GM21529 (cell line): ENCODE results near the gene SLC5A6.
"Not testable (repeated sequence)": the region's sequence is repeated elsewhere in the genome, so short reads cannot be mapped to it uniquely, and the experiment has no call there.

Source experiments
- ATAC-seq: cut with Tn5 transposase; IDR thresholded peaks from one replicate; pipeline ENCODE4 v1.9.1; 2021; ENCODE audit not compliant: unreplicated experiment

SLC5A6 gene

DNA sequence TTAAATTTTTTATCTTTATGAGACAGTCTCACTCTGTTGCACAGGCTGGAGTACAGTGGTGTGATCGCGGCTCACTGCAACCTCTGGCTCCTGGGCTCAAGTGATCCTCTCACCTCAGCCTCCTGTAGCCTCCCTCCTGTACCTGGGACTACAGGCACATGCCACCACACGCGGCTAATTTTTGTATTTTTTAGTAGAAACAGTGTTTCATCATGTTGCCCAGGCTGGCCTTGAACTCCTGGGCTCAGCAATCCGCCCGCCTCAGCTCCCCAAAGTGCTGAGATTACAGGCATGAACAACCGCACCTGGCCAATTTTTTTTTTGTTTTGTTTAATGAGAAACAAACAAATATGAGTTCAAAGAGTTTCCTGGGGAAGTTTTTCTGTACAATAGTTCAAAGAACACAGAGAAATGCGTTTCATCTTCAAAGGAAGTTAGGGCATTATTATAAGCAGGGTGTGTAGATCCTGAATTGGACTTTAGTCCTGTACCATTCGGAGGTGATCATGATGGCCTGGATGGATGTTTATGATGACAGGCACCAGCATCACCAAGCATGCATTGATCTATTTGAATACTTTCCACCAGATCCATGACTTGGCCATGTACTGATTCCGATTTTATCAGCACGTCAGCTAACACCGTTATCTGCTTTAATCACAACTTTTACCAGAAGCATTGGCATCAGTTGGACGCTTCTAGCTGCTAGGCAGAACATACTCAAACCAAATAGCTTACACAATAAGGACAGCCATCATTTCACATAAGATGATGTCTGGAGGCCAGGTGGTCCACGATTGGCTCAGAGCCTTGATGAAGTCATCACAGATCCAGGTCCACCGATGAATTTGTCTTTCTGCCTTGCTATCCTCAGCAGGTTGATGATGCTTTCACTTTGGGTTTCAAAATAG lies 34.4 kb downstream of the SLC5A6 start:
- no peak for ATAC-seq

DNA sequence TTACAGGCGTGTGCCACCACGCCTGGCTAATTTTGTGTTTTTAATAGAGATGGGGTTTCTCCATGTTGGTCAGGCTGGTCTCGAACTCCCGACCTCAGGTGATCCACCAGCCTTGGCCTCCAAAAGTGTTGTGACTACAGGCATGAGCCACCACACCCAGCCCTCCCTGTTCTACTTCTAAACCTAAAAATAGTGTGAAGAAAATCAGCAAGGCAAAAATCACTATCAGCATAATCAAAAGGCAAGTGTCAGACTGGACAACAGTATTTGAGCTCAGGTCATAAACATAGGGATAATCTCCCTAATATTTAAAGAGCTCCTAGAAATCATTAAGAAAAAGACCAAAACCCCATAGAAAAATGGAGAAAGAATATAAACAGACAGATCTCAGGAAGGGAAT lies 36.3 kb downstream of the SLC5A6 start:
- not testable (repeated sequence) for ATAC-seq

DNA sequence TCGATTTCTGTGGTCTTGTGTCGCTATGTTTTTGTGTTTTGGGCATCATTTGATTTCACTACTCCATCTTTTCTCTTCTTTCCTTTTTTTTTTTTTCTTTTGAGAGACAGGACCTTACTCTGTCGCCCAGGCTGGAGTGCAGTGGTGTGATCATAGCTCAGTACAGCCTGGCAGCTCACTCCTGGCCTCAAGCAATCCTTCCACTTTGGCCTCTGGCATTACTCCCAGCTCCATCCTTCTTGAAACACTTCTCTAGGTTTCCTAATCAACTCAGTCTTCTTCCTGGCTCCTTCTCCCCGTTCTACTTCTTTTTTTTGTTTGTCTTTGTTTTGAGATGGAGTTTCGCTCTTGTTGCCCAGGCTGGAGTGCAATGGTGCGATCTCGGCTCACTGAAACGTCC lies 36.7 kb downstream of the SLC5A6 start:
- ATAC-seq, result no peak

DNA sequence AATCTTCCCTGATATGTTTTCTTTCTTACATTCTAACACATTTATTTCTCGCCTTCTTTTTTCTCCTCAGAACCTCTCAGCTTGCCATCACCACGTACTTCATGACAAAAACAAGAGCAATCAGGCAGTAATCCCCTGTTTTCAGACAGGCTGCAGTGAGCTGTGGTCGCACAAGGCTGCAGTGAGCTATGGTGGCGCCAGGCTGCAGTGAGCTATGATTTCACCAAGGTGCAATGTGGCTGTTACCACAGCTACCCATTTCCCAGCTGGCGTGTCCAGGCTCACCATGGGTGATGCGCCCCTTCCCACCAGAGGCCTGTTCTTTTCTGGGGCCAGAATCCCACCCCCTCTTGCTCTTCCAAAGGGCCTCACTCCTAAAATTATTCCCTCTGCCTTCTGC lies 37.4 kb downstream of the SLC5A6 start:
- no peak for ATAC-seq

DNA sequence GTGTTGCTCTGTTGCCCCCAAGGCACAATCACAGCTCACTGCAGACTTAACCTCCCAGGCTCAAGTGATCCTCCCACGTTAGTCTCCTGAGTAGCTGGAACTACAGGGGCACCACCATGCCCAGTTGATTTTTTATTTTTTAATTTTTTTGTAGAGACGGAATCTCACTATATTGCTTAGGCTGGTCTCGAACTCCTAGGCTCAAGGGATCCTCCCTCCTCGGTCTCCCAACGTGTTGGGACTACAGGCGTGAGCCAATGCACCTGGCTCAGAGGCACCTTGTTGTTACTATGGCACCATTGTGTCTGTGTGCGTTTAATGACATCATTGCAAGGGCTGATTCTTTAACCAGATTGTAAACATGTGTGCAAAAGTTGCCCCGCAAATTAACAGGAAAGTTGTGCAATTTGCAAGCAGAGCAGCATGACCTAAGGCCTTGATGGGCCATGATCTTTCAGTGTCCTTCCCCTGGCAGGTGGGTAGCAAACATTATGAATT lies 40.7 kb downstream of the SLC5A6 start:
- no peak for ATAC-seq

DNA sequence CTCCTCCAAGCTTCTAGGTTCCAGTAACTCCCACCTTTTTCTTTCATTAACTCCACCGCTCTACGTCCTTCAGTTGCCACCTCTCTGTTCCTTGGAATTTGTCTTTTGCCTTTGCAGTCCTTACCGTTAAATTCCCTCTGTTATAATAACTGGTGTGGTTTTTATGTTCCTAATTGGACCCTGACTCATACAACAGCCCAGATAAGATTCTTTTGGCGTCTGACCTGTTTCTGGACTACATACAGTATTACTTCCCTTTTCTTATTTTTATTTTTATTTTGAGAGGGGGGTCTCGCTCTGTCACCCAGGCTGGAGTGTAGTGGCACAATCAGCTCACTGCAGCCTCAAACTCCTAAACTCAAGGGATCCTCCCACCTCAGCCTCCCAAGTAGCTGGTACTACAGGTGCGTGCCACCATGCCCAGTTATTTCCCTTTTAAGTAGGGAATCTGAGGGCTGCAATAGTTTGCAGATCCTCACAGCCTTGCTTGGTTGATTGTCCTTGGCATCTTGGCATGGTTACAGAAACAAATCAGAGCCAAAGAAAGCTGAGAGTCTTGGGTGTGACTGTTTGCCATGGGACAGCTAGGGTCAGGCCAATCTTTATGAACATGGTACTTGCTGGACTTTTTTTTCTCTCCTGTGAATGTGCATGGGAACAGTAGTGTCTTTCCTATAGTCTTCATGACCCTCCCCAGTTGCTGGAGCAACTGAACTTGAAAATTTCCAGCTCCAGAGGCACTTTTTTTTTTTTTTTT lies 41.3 kb downstream of the SLC5A6 start:
- ATAC-seq, result no peak

DNA sequence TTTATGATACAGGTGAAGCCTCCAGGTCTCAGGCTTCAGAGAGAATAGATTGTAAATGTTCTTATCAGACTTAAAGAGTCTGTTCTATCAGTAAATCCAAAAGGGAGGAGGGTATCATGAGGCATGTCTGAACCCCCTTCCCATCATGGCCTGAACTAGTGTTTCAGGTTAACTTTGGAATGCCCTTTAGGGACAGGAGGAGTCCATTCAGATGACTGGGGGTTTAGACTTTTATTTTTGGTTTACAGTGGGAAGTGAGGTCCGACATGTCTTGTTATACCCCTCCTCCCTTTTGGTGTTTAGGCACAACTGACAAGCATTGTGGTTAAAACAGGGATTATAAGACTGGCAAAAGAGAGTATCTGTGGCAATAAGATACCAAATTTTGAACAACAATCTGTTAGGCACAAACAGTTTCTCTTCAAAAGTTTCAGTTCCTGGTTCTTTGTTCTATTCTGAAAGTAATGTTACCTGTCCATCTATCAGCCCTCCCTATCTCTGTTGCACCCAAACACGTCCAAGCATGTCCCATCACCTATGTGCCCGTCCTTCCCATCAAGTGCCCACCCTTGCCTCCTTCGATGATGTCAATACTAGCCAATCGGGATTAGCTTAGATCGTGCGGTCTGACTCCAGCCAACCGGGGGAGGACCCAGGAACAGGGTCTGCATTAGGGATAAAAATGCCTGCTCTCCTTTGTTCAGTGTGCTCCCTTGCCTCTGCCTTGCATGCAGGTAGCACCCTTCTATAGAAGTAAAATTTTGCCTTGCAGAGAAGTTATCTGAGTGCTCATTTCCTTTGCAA lies 46.9 kb downstream of the SLC5A6 start:
- ATAC-seq, result peak; percentile 48

DNA sequence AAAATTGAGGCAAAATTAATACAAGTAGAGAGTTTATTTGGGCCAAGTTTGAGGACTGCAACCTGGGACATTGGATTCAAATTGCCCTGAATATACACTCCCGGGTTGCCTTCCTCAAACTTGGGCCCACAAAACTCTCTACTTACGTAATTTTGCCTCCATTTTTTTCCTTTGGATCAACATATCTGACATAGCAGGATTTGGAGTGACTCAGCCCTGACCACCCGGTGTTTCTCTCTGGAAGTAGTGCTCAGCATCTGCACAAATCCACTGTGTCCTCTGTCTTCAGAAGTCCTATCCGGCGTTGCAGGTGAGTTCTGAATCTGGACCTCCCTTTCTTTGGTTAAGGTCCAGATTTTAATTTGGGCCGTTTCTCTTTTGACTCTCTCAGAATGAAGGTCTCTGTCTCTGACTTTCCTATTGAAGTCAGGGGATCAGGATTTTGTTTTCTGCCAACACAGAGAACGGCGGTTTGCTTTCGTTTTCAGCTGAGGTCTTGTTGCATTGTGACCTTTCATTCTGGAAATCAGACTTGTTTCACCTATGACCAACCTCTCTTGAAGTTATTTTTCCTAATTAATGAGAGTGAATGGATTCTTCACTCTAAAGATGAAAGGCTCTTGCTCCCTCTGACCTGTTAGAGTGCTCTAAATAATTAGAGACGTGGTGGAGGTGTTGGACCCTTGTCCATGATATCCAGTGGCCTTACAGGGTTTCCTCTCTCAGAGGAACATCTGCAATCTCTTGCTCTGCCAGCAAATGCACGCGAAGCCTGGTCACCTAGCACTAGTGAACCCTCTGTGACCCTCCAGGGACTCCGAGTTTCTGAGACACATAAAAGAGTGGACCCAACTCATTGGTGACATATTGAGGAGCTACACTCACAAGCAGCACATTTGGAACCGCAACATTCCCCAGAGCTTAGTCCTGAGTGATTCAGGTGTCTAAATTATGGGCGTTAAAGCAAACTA lies 49.6 kb downstream of the SLC5A6 start:
- no peak for ATAC-seq

DNA sequence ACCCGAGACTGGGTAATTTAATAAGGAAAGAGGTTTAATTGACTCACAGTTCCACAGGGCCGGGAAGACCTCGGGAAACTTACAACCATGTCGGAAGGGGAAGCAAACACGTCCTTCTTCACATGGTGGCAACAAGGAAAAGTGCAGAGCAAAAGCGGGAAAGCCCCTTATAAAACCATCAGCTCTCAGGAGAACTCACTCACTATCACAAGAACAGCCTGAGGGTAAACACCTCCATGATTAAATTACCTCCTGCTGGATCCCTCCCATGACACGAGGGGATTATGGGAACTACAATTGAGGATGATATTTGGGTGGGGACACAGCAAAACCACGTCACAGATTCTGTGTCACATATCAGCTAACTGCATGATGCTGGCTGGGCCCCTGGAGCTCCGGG lies 51.9 kb downstream of the SLC5A6 start:
- no peak for ATAC-seq

DNA sequence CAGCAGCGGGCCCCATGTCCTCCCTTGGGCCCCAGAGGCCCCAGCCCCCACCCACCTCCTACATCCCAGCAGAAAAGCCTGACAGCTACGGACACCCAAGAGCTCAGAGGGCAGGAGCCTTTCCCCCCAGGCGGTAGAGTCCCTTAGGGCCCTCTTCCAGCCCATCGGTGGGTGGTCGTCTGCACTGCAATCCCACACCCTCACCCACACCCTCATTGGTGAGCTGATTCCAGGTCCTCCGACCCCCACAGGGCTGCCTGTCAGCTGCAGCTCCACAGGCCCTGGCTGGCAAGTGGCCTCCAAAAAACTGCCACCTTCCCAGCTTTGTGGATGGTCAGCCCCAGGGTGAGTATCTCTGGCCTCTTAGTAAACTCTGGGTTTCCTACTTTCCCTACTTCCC lies 52.8 kb downstream of the SLC5A6 start:
- no peak for ATAC-seq

DNA sequence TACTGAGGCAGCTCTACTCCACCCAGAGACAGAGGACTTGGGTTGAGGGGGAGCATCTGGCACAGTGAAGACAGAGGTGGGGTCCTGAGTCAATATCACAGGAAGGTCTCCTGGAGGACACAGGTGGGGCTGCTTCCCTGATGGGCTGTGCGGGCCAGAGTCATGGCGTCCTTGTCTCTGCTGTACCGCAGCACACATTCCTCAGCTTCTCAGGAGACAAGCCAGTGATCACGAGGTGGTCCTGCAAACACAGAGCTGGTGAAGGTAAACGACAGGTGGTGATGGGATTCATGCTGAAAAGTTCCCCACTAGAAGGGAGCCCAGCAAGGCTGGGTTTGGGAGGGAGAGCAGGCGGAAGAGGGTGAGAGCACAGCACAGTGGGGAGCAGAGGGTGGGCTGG lies 53.6 kb downstream of the SLC5A6 start:
- ATAC-seq, result no peak

DNA sequence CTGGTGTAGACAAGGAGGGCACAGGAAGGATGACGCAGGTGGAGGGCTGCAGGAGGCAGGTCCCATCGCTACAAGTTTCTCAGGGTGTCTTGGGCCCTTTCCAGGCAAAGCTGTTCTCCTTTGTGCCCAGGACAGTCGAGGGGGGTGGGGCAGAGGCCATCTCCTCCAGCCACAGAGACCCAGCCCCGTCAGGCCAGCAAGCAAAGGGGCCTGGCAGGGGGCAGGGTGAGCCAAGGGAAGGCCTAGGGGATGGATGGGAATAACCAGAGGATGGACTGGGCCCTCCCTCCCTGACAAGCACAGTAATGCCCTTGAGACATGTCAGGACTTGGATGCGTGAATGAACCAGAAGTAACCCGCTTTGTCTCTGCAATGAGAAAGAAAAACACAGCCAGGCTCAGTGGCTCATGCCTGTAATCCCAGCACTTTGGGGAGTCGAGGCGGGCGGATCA lies 57.0 kb downstream of the SLC5A6 start:
- no peak for ATAC-seq

DNA sequence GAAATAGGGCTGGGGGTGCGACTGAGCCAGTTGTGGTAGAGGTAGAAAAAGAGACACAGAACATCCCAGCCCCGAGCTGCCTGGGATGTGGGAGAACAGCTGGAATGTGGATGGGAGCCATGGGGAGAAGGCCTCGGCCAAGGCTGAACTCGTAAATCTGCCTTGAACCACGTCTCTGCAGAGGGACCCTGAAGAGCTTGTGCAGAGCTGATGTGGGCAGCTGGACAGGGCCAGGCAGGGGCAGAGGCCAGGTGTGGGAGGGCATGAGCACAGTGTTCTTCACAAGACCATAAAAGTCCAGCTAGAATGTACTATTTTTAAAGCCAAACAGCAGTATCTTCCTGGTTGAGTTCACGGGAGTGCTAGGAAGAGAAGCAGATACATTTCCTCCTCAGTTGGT lies 57.6 kb downstream of the SLC5A6 start:
- ATAC-seq, result no peak

DNA sequence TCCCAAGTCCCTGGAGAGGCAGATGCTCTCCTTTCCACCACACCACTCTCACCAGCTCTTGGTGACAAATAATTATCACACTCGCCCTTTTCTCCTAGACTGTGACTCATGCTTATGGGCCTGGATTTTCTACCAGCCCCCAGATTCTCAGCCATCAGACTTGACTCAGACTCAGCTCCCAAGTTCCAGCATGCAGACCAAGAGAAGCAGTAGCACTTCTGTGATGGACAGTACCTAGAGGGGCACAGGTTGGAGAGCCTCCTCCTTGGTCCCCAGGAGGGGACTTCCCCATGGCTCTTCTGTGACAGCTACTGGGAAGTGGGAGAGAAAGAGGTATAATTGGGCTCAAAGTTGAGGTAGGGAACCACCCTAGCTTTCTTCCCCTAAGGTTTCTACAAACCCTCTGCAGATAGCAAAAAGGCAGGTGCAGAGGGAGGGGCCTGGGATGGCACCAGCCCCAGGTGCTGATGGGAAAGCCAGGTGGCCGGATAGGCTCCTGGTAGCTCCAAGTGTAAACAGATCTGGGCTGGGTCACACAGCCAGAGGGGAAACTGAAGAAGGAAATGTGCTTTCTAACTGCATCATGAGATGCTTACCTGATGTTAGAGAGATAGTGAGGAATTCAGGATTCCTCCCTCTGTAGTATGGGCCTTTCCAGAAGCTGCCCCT lies 59.1 kb downstream of the SLC5A6 start:
- no peak for ATAC-seq

DNA sequence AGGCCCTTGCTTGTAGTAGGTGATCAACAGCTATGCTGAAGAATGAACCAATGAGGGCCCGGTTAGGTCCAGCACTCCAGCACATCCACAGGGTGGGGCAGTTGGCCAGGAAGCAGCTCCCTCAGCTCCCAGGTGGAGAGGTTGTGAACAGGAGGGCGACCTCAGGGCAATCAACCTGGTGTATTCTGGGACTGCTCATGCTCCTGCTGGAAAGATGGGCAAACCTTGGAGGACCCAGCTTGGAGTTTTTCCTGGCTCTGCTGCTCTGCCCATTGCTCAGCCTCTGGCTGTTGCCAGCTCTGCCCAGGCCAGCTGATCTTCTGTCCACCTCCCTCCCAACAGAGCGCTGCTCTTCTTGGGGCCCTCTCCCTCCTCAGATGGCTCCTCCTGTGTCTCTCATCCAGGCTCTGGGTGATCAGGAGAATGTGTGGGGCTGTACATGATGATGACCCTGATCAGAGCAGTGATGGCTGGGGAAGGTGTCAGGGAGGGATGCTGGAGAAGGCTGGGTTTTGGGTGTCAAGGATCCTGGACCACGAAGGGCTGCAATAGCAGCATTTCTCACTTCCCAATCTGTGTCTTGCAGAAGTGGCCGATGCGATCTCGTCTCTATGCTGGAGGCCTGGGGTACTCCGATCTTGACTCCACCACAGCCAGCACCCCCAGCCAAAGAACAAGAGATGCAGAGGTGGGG lies 59.8 kb downstream of the SLC5A6 start:
- no peak for ATAC-seq

DNA sequence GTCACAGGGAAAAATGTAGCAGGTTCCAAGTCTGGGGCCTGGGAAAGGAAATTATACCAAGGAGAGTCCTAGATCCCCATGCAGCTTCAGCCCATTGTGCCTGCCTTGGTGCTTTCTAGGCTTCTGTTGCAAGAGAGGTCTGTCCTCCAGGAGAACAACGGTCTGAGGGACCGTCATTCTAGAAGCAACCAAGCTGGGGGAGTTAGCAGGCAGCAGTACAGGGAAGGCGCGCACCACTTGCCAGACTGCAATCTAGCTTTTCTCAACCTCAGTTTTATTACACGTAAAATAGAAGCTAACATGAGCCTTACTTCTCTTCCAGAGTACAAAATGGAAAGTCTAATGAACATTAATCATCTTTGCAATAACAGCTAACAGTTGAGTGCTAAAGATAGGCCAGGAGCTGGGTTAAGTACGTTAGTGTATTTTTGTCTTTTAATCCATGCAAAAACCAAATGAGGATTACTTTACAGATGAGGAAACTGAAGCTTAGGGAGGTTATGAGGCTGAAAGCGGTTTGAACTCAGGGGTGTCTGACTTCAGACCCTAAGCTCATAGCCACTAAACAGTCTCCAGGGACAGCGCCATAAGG lies 61.3 kb downstream of the SLC5A6 start:
- no peak for ATAC-seq
